ENCODE measurements around the gene DCAF17. TPM values are rescaled to one million over a fixed set of nuclear protein-coding genes. Genes with fewer than 3 reads are reported as not detected.
A peak's percentile ranks its signal among the peaks of the same experiment; 100 is the strongest.
"Not testable (repeated sequence)": the region's sequence is repeated elsewhere in the genome, so short reads cannot be mapped to it uniquely, and the experiment has no call there.

DCAF17 gene
- total RNA-seq, 6 experiments from 2014 or later = 12.8 to 17.6 (median 15.2) TPM

- Mint-ChIP-seq H3K4me1 (ENCODE audit: low read depth) (peaks cover 9% of the 10 kb centered on the region), H3K27ac (no peak overlapping the region), H3K9me3 (no peaks in the 10 kb centered on the region), H3K27me3 (ENCODE audit: insufficient read depth) (no peaks in the 10 kb centered on the region; the same call in 1 of the 2 replicates), H3K4me3 (no peak overlapping the region), H3K36me3 (ENCODE audit: low read depth) (peaks cover 14% of the 10 kb centered on the region)
- TF ChIP-seq CTCF (IDR thresholded peaks at IDR 0.05) = no peak
- no peak for DNase-seq
Observed at GRCh38 chr2:171487803-171488259, 53.8 kb downstream of the DCAF17 start.

- Mint-ChIP-seq H3K27ac (no peak overlapping the region), H3K4me1 (ENCODE audit: low read depth) (0 out of 2 replicates have a peak, but pooled peaks cover 4% of the 10 kb centered on the region), H3K9me3 (no peaks in the 10 kb centered on the region), H3K4me3 (no peak overlapping the region), H3K36me3 (ENCODE audit: low read depth) (peaks cover 9% of the 10 kb centered on the region), H3K27me3 (ENCODE audit: insufficient read depth) (peaks cover 2% of the 10 kb centered on the region; the same call in 1 of the 2 replicates)
- no peak for TF ChIP-seq CTCF (IDR thresholded peaks at IDR 0.05)
- no peak for DNase-seq
Observed at GRCh38 chr2:171490577-171490976, 56.6 kb downstream of the DCAF17 start.

- peaks cover 2% of the 10 kb centered on the region; the same call in 1 of the 2 replicates for H3K27me3 Mint-ChIP-seq (ENCODE audit: insufficient read depth)
- DNase-seq = no peak
- H3K27ac Mint-ChIP-seq = no peak overlapping the region
- H3K36me3 Mint-ChIP-seq (ENCODE audit: low read depth) = peaks cover 9% of the 10 kb centered on the region
- H3K9me3 Mint-ChIP-seq = no peaks in the 10 kb centered on the region
- 0 out of 2 replicates have a peak, but pooled peaks cover 4% of the 10 kb centered on the region for H3K4me1 Mint-ChIP-seq (ENCODE audit: low read depth)
- H3K4me3 Mint-ChIP-seq = no peak overlapping the region
- no peak for TF ChIP-seq CTCF (IDR thresholded peaks at IDR 0.05)
Observed at GRCh38 chr2:171491292-171491691, 57.3 kb downstream of the DCAF17 start.

GRCh38 chr2:171492664-171493063 lies 58.6 kb downstream of the DCAF17 start:
- DNase-seq = no peak
- no peak for TF ChIP-seq CTCF (IDR thresholded peaks at IDR 0.05)
- H3K36me3 Mint-ChIP-seq (ENCODE audit: low read depth) = peaks cover 9% of the 10 kb centered on the region
- 0 out of 2 replicates have a peak, but pooled peaks cover 4% of the 10 kb centered on the region for H3K4me1 Mint-ChIP-seq (ENCODE audit: low read depth)
- H3K9me3 Mint-ChIP-seq = no peaks in the 10 kb centered on the region
- peaks cover 2% of the 10 kb centered on the region; the same call in 1 of the 2 replicates for H3K27me3 Mint-ChIP-seq (ENCODE audit: insufficient read depth)
- H3K4me3 Mint-ChIP-seq = no peak overlapping the region
- H3K27ac Mint-ChIP-seq = no peak overlapping the region

- DNase-seq; H3K36me3 Mint-ChIP-seq (ENCODE audit: low read depth); H3K27me3 Mint-ChIP-seq (ENCODE audit: insufficient read depth); H3K4me1 Mint-ChIP-seq (ENCODE audit: low read depth); H3K9me3 Mint-ChIP-seq; H3K27ac Mint-ChIP-seq; H3K4me3 Mint-ChIP-seq: not testable (repeated sequence)
Observed at GRCh38 chr2:171497664-171498063, 63.6 kb downstream of the DCAF17 start.

- Mint-ChIP-seq H3K27ac (no peak overlapping the region), H3K36me3 (ENCODE audit: low read depth) (no peaks in the 10 kb centered on the region; the same call in 1 of the 2 replicates), H3K27me3 (ENCODE audit: insufficient read depth) (no peaks in the 10 kb centered on the region), H3K4me1 (ENCODE audit: low read depth) (peaks cover 22% of the 10 kb centered on the region; the same call in 1 of the 2 replicates), H3K4me3 (no peak overlapping the region; the same call in 1 of the 2 replicates), H3K9me3 (peaks cover 3% of the 10 kb centered on the region; the same call in 1 of the 2 replicates)
- TF ChIP-seq CTCF (IDR thresholded peaks at IDR 0.05) = no peak
- peak; percentile 15 for DNase-seq
Observed at GRCh38 chr2:171505374-171505773, 71.3 kb downstream of the DCAF17 start.
